ENCODE results near the gene RNASEL. TPM values are rescaled to one million over a fixed set of nuclear protein-coding genes. Genes with fewer than 3 reads are reported as not detected.

The RNASEL gene
- polyA plus RNA-seq, 12 donors = 2.8 to 8.9 (median 5.9) TPM; not detected in 1

GRCh38 chr1:182624577-182624976 lies 35.5 kb upstream of the RNASEL start:
- no peak for DNase-seq

GRCh38 chr1:182622901-182623528 lies 34.0 kb upstream of the RNASEL start:
- peak; percentile 90 for DNase-seq

GRCh38 chr1:182621906-182622305 lies 32.9 kb upstream of the RNASEL start:
- no peak for DNase-seq

- no peak for DNase-seq
Measured at GRCh38 chr1:182620924-182621585, 32.0 kb upstream of the RNASEL start.

GRCh38 chr1:182617734-182618351 lies 28.8 kb upstream of the RNASEL start:
- DNase-seq = no peak

- DNase-seq = no peak
Measured at GRCh38 chr1:182617014-182617429, 28.0 kb upstream of the RNASEL start.

- peak; percentile 73 for DNase-seq
Measured at GRCh38 chr1:182616130-182617013, 27.3 kb upstream of the RNASEL start.

- DNase-seq = peak; percentile 77
Measured at GRCh38 chr1:182615468-182616129, 26.5 kb upstream of the RNASEL start.

- peak; percentile 95 for DNase-seq
Measured at GRCh38 chr1:182614796-182615454, 25.9 kb upstream of the RNASEL start.

GRCh38 chr1:182611787-182612186 lies 22.7 kb upstream of the RNASEL start:
- no peak for DNase-seq

- DNase-seq = no peak
Measured at GRCh38 chr1:182611326-182611725, 22.3 kb upstream of the RNASEL start.

- DNase-seq = no peak
Measured at GRCh38 chr1:182610606-182611194, 21.6 kb upstream of the RNASEL start.

- no peak for DNase-seq
Measured at GRCh38 chr1:182608845-182609610, 20.0 kb upstream of the RNASEL start.

- no peak for DNase-seq
Measured at GRCh38 chr1:182608236-182608635, 19.2 kb upstream of the RNASEL start.

GRCh38 chr1:182607566-182607965 lies 18.5 kb upstream of the RNASEL start:
- DNase-seq = no peak

- DNase-seq = peak; percentile 92
Measured at GRCh38 chr1:182604175-182605164, 15.4 kb upstream of the RNASEL start, which contains the start of gene RGS16. TSS of gene RGS16 (minus strand) at chr1:182604389. CDS start at chr1:182604259, 130 bp downstream.

- no peak for DNase-seq
Measured at GRCh38 chr1:182603646-182604174, 14.7 kb upstream of the RNASEL start.
